Neural cell (in vitro differentiated cells): Measurements from ENCODE around the gene MYOT. TPM values are rescaled to one million over a fixed set of nuclear protein-coding genes. Genes with fewer than 3 reads are reported as not detected.

ENCODE experiments used
- H2AFZ ChIP-seq: fragments of 200-600, 300-800 bp; sonication (generic), shearing (Covaris generic); 2 replicates; pipeline ENCODE4 v1.6.0; 2014; ENCODE audit warnings: low read depth, mild to moderate bottlenecking, antibody characterized with exemption, low read length, moderate library complexity
- H3F3A ChIP-seq: fragments of 200-600 bp; shearing (Covaris generic); 2 replicates; pipeline ENCODE4 v1.6.1; 2016; ENCODE audit warnings: mild to moderate bottlenecking, moderate library complexity, mixed read lengths, antibody characterized with exemption, low read length; ENCODE audit not compliant: insufficient read depth, poor library complexity, severe bottlenecking
- H3K27ac ChIP-seq: fragments of 200-600, 300-800 bp; sonication (generic), shearing (Covaris generic); 2 replicates; pipeline ENCODE4 v1.5.1; 2014; ENCODE audit warnings: mild to moderate bottlenecking, low read length, moderate library complexity
- H3K27me3 ChIP-seq: fragments of 300-800, 200-600 bp; sonication (generic), shearing (Covaris generic); 2 replicates; pipeline ENCODE4 v1.6.0; 2014; ENCODE audit warnings: mild to moderate bottlenecking, low read depth, low read length, moderate library complexity; ENCODE audit not compliant: insufficient read depth
- H3K36me3 ChIP-seq: fragments of 300-800, 200-600 bp; sonication (generic), shearing (Covaris generic); 2 replicates; pipeline ENCODE4 v1.5.1; 2014; ENCODE audit warnings: mild to moderate bottlenecking, antibody characterized with exemption, low read length, moderate library complexity; ENCODE audit not compliant: insufficient read depth
- H3K4me2 ChIP-seq: fragments of 300-800, 200-600 bp; sonication (generic), shearing (Covaris generic); 2 replicates; pipeline ENCODE4 v1.6.0; 2014; ENCODE audit warnings: mild to moderate bottlenecking, low read length
- H3K4me3 ChIP-seq: fragments of 300-800, 200-600 bp; sonication (generic), shearing (Covaris generic); 2 replicates; pipeline ENCODE4 v1.5.1; 2014; ENCODE audit warnings: mild to moderate bottlenecking, low read length, moderate library complexity
- H3K79me2 ChIP-seq: fragments of 200-600 bp; shearing (Covaris generic); replicated peaks from 2 replicates; pipeline ENCODE4 v1.6.0; 2014; ENCODE audit warnings: mild to moderate bottlenecking, low read length, moderate library complexity; ENCODE audit not compliant: insufficient read depth
- H3K9ac ChIP-seq: fragments of 300-800, 200-600 bp; sonication (generic), shearing (Covaris generic); 2 replicates; pipeline ENCODE4 v1.6.1; 2016; ENCODE audit warnings: mild to moderate bottlenecking, low read length, mixed read lengths
- H3K9me2 ChIP-seq: fragments of 200-600 bp; shearing (Covaris generic); 2 replicates; pipeline ENCODE4 v1.6.1; 2016; ENCODE audit warnings: mild to moderate bottlenecking, low read length, mixed read lengths; ENCODE audit not compliant: insufficient read depth
- H3K9me3 ChIP-seq: fragments of 200-600, 300-800 bp; sonication (generic), shearing (Covaris generic); 2 replicates; pipeline ENCODE4 v1.6.1; 2016; ENCODE audit warnings: mild to moderate bottlenecking, mixed run types, low read length, moderate library complexity, mixed read lengths
- H4K20me1 ChIP-seq: fragments of 200-600 bp; shearing (Covaris generic); 2 replicates; pipeline ENCODE4 v1.6.1; 2016; ENCODE audit warnings: mild to moderate bottlenecking, mixed run types; ENCODE audit not compliant: insufficient read depth
- EP300 ChIP-seq: fragments of 450-650 bp; conservative IDR thresholded peaks from 2 replicates; pipeline ENCODE4 v1.6.1; 2014; ENCODE audit warnings: antibody characterized with exemption, mild to moderate bottlenecking, moderate library complexity; ENCODE audit not compliant: poor library complexity, severe bottlenecking
- EZH2 ChIP-seq: fragments of 200-600, 300-800 bp; shearing (Covaris generic), sonication (generic); IDR thresholded peaks from 2 replicates; pipeline ENCODE4 v1.6.1; 2014; ENCODE audit warnings: antibody characterized with exemption, low read length, borderline replicate concordance, mild to moderate bottlenecking; ENCODE audit not compliant: insufficient read depth, poor library complexity, severe bottlenecking
- MXI1 ChIP-seq: fragments of 450-650 bp; conservative IDR thresholded peaks from 2 replicates; pipeline ENCODE4 v1.6.1; 2014; ENCODE audit warnings: antibody characterized with exemption, mild to moderate bottlenecking; ENCODE audit not compliant: poor library complexity, severe bottlenecking
- POLR2AphosphoS5 ChIP-seq: IDR thresholded peaks from 2 replicates; pipeline ENCODE4 v1.6.1; 2012
- RAD21 ChIP-seq: fragments of 450-650 bp; conservative IDR thresholded peaks from 2 replicates; pipeline ENCODE4 v1.6.1; 2014; ENCODE audit warnings: antibody characterized with exemption, mild to moderate bottlenecking, moderate library complexity
- REST ChIP-seq: IDR thresholded peaks from 2 replicates; pipeline ENCODE4 v1.6.1; 2012; ENCODE audit warnings: borderline replicate concordance
- SMC3 ChIP-seq: fragments of 450-650 bp; conservative IDR thresholded peaks from 2 replicates; pipeline ENCODE4 v1.6.1; 2014; ENCODE audit warnings: antibody characterized with exemption, mild to moderate bottlenecking, moderate library complexity; ENCODE audit not compliant: poor library complexity
- TAF1 ChIP-seq: IDR thresholded peaks from 2 replicates; pipeline ENCODE4 v1.6.1; 2012; ENCODE audit warnings: low read depth
- polyA plus RNA-seq: library from polyadenylated mRNA; depleted of rRNA; stranded (reverse); fragments of >200 nt; gene quantifications from 2 replicates; pipeline ENCODE4 v1.2.3, GENCODE V29; 2014
- TF ChIP-seq, protein P1 (sequence below): fragments of 450-650 bp; IDR thresholded peaks from 2 replicates; pipeline ENCODE4 v1.5.1; 2014; ENCODE audit warnings: antibody characterized with exemption, mild to moderate bottlenecking, moderate library complexity; ENCODE audit not compliant: poor library complexity, severe bottlenecking

Gene MYOT
- polyA plus RNA-seq, 1 donor from 2014 or later, result not detected

DNA sequence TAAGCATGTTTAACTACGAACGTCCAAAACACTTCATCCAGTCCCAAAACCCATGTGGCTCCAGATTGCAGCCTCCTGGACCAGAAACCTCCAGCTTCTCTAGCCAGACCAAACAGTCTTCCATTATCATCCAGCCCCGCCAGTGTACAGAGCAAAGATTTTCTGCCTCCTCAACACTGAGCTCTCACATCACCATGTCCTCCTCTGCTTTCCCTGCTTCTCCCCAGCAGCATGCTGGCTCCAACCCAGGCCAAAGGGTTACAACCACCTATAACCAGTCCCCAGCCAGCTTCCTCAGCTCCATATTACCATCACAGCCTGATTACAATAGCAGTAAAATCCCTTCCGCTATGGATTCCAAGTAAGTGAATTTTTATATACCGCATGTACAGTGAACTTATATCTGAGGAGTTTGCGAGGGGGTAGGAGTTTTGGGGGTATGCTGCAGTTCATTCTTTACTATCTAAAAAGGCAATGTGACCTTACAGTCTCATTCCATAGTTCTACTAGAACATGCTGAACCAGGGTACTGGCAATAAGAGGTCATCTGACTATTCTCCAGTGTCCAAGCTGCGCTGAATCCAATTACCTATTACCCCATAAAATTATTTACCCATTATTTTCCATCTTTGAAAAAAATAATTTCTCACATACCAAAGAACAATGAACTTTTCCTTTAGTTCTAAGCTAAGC is 3.1 kb downstream of the MYOT start:
- Histone ChIP-seq H3K9ac (no peak overlapping the region), H3K4me3 (no peak overlapping the region), H3K9me2 (no peaks in the 10 kb centered on the region), H3K79me2 (no peaks in the 10 kb centered on the region), H3F3A (no peaks in the 10 kb centered on the region), H3K27me3 (no peaks in the 10 kb centered on the region), H3K27ac (no peak overlapping the region), H3K4me2 (no peak overlapping the region), H4K20me1 (no peaks in the 10 kb centered on the region), H3K36me3 (no peaks in the 10 kb centered on the region), H3K9me3 (no peaks in the 10 kb centered on the region), H2AFZ (no peak overlapping the region)
- TF ChIP-seq EZH2 (no peak), POLR2AphosphoS5 (no peak), REST (no peak), EP300 (no peak), SMC3 (no peak), MXI1 (no peak), RAD21 (no peak), TAF1 (no peak)
- TF ChIP-seq, protein P1, sequence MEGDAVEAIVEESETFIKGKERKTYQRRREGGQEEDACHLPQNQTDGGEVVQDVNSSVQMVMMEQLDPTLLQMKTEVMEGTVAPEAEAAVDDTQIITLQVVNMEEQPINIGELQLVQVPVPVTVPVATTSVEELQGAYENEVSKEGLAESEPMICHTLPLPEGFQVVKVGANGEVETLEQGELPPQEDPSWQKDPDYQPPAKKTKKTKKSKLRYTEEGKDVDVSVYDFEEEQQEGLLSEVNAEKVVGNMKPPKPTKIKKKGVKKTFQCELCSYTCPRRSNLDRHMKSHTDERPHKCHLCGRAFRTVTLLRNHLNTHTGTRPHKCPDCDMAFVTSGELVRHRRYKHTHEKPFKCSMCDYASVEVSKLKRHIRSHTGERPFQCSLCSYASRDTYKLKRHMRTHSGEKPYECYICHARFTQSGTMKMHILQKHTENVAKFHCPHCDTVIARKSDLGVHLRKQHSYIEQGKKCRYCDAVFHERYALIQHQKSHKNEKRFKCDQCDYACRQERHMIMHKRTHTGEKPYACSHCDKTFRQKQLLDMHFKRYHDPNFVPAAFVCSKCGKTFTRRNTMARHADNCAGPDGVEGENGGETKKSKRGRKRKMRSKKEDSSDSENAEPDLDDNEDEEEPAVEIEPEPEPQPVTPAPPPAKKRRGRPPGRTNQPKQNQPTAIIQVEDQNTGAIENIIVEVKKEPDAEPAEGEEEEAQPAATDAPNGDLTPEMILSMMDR, result no peak

- Histone ChIP-seq H4K20me1 (no peaks in the 10 kb centered on the region), H3K36me3 (no peaks in the 10 kb centered on the region), H3K9me2 (no peaks in the 10 kb centered on the region), H2AFZ (no peak overlapping the region), H3K27me3 (no peaks in the 10 kb centered on the region), H3K9ac (no peak overlapping the region), H3K27ac (no peak overlapping the region), H3K4me3 (no peak overlapping the region), H3K4me2 (no peak overlapping the region), H3F3A (no peaks in the 10 kb centered on the region), H3K79me2 (no peaks in the 10 kb centered on the region), H3K9me3 (no peaks in the 10 kb centered on the region)
- TF ChIP-seq TAF1 (no peak), REST (no peak)
These were observed 3.9 kb downstream of the MYOT start for GRCh38 chr5:137871571-137871970.
